GM23338 (cell line): ENCODE results near the gene MAP3K5.

Experiments
- CREB1 ChIP-seq: fragments of 250-450 bp; sonication (Bioruptor Pico); IDR thresholded peaks from 2 replicates; pipeline ENCODE4 v1.5.0; 2020; ENCODE audit warnings: low read depth, mild to moderate bottlenecking, moderate library complexity
- EZH2 ChIP-seq: fragments of 200-600 bp; sonication (generic); IDR thresholded peaks from one replicate; pipeline ENCODE4 v1.8.0; 2017; ENCODE audit warnings: antibody characterized with exemption, mild to moderate bottlenecking, low read depth; ENCODE audit not compliant: unreplicated experiment
- EZH2phosphoT487 ChIP-seq: fragments of 200-600 bp; sonication (generic); IDR thresholded peaks from one replicate; pipeline ENCODE4 v1.8.1; 2018; ENCODE audit warnings: antibody characterized with exemption; ENCODE audit not compliant: unreplicated experiment
- NANOG ChIP-seq: IDR thresholded peaks from 2 replicates; pipeline ENCODE4 v1.6.1; 2016; ENCODE audit warnings: antibody characterized with exemption, borderline replicate concordance
- POLR2AphosphoS5 ChIP-seq: IDR thresholded peaks from 2 replicates; pipeline ENCODE4 v1.6.1; 2016; ENCODE audit warnings: antibody characterized with exemption, low read depth
- ZNF462 ChIP-seq: fragments of 250-450 bp; sonication (Bioruptor Pico); IDR thresholded peaks from 2 replicates; pipeline ENCODE4 v1.5.0; 2020; ENCODE audit warnings: mild to moderate bottlenecking, moderate library complexity
- TF ChIP-seq, protein P1 (sequence below), 2 experiments: fragments of 200-600 bp in 1 of 2; sonication (generic) in 1 of 2; conservative IDR thresholded peaks; 2 replicates each; pipeline versions ENCODE4 v1.5.1 to v1.6.1; 2016 to 2017; ENCODE audit warnings: antibody characterized with exemption in 2 of 2, low read depth in 2 of 2, mild to moderate bottlenecking in 2 of 2, moderate library complexity in 1 of 2
- TF ChIP-seq, protein P2 (sequence below): IDR thresholded peaks from one replicate; pipeline ENCODE4 v1.6.1; 2018; ENCODE audit warnings: antibody characterized with exemption; ENCODE audit not compliant: unreplicated experiment

- TF ChIP-seq EZH2 (no peak), CREB1 (no peak), NANOG (no peak), POLR2AphosphoS5 (no peak), EZH2phosphoT487 (no peak), ZNF462 (CRISPR knock-in tag) (no peak)
- TF ChIP-seq, protein P1, sequence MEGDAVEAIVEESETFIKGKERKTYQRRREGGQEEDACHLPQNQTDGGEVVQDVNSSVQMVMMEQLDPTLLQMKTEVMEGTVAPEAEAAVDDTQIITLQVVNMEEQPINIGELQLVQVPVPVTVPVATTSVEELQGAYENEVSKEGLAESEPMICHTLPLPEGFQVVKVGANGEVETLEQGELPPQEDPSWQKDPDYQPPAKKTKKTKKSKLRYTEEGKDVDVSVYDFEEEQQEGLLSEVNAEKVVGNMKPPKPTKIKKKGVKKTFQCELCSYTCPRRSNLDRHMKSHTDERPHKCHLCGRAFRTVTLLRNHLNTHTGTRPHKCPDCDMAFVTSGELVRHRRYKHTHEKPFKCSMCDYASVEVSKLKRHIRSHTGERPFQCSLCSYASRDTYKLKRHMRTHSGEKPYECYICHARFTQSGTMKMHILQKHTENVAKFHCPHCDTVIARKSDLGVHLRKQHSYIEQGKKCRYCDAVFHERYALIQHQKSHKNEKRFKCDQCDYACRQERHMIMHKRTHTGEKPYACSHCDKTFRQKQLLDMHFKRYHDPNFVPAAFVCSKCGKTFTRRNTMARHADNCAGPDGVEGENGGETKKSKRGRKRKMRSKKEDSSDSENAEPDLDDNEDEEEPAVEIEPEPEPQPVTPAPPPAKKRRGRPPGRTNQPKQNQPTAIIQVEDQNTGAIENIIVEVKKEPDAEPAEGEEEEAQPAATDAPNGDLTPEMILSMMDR (conservative IDR thresholded peaks at IDR 0.05; ENCODE audit: low read depth in 2 of 2), result no peak
- TF ChIP-seq, protein P2, sequence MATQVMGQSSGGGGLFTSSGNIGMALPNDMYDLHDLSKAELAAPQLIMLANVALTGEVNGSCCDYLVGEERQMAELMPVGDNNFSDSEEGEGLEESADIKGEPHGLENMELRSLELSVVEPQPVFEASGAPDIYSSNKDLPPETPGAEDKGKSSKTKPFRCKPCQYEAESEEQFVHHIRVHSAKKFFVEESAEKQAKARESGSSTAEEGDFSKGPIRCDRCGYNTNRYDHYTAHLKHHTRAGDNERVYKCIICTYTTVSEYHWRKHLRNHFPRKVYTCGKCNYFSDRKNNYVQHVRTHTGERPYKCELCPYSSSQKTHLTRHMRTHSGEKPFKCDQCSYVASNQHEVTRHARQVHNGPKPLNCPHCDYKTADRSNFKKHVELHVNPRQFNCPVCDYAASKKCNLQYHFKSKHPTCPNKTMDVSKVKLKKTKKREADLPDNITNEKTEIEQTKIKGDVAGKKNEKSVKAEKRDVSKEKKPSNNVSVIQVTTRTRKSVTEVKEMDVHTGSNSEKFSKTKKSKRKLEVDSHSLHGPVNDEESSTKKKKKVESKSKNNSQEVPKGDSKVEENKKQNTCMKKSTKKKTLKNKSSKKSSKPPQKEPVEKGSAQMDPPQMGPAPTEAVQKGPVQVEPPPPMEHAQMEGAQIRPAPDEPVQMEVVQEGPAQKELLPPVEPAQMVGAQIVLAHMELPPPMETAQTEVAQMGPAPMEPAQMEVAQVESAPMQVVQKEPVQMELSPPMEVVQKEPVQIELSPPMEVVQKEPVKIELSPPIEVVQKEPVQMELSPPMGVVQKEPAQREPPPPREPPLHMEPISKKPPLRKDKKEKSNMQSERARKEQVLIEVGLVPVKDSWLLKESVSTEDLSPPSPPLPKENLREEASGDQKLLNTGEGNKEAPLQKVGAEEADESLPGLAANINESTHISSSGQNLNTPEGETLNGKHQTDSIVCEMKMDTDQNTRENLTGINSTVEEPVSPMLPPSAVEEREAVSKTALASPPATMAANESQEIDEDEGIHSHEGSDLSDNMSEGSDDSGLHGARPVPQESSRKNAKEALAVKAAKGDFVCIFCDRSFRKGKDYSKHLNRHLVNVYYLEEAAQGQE, result no peak
These were observed 129.7 kb downstream of the MAP3K5 start for GRCh38 chr6:136662347-136663237.
